ENCODE results near the gene AGRP. TPM values are rescaled to one million over a fixed set of nuclear protein-coding genes. Genes with fewer than 3 reads are reported as not detected.

AGRP gene
- total RNA-seq, 1 donor from 2014 or later = not detected

GRCh38 chr16:67449336-67449735 lies 34.0 kb downstream of the AGRP start:
- Mint-ChIP-seq H3K9me3 (ENCODE audit: unreplicated experiment) (no peaks in the 10 kb centered on the region), H3K27me3 (ENCODE audit: unreplicated experiment) (no peaks in the 10 kb centered on the region), H3K4me3 (ENCODE audit: unreplicated experiment) (no peak overlapping the region), H3K4me1 (ENCODE audit: unreplicated experiment) (peaks cover 16% of the 10 kb centered on the region), H3K27ac (ENCODE audit: unreplicated experiment) (no peak overlapping the region), H3K36me3 (ENCODE audit: unreplicated experiment) (peaks cover 16% of the 10 kb centered on the region)
- DNase-seq (ENCODE audit: extremely low spot score, unreplicated experiment) = no peak
- no peak for TF ChIP-seq CTCF (IDR thresholded peaks at IDR 0.05)

GRCh38 chr16:67448580-67448979 lies 34.8 kb downstream of the AGRP start:
- H3K9me3 Mint-ChIP-seq (ENCODE audit: unreplicated experiment) = no peaks in the 10 kb centered on the region
- no peak overlapping the region for H3K27ac Mint-ChIP-seq (ENCODE audit: unreplicated experiment)
- TF ChIP-seq CTCF (IDR thresholded peaks at IDR 0.05) = no peak
- peaks cover 12% of the 10 kb centered on the region for H3K4me1 Mint-ChIP-seq (ENCODE audit: unreplicated experiment)
- no peak for DNase-seq (ENCODE audit: extremely low spot score, unreplicated experiment)
- no peaks in the 10 kb centered on the region for H3K27me3 Mint-ChIP-seq (ENCODE audit: unreplicated experiment)
- H3K4me3 Mint-ChIP-seq (ENCODE audit: unreplicated experiment) = no peak overlapping the region
- H3K36me3 Mint-ChIP-seq (ENCODE audit: unreplicated experiment) = peaks cover 16% of the 10 kb centered on the region

- Mint-ChIP-seq H3K27ac (ENCODE audit: unreplicated experiment) (no peak overlapping the region), H3K36me3 (ENCODE audit: unreplicated experiment) (peaks cover 14% of the 10 kb centered on the region), H3K4me1 (ENCODE audit: unreplicated experiment) (peaks cover 12% of the 10 kb centered on the region), H3K27me3 (ENCODE audit: unreplicated experiment) (no peaks in the 10 kb centered on the region), H3K9me3 (ENCODE audit: unreplicated experiment) (no peaks in the 10 kb centered on the region), H3K4me3 (ENCODE audit: unreplicated experiment) (no peak overlapping the region)
- peak; percentile 42 for TF ChIP-seq CTCF (IDR thresholded peaks at IDR 0.05)
- DNase-seq (ENCODE audit: extremely low spot score, unreplicated experiment) = no peak
Measured at GRCh38 chr16:67447508-67448076, 35.8 kb downstream of the AGRP start.

GRCh38 chr16:67446968-67447507 lies 36.3 kb downstream of the AGRP start:
- H3K9me3 Mint-ChIP-seq (ENCODE audit: unreplicated experiment) = no peaks in the 10 kb centered on the region
- H3K27ac Mint-ChIP-seq (ENCODE audit: unreplicated experiment) = no peak overlapping the region
- H3K27me3 Mint-ChIP-seq (ENCODE audit: unreplicated experiment) = no peaks in the 10 kb centered on the region
- TF ChIP-seq CTCF (IDR thresholded peaks at IDR 0.05) = no peak
- H3K4me3 Mint-ChIP-seq (ENCODE audit: unreplicated experiment) = no peak overlapping the region
- H3K36me3 Mint-ChIP-seq (ENCODE audit: unreplicated experiment) = peaks cover 14% of the 10 kb centered on the region
- peaks cover 12% of the 10 kb centered on the region for H3K4me1 Mint-ChIP-seq (ENCODE audit: unreplicated experiment)
- no peak for DNase-seq (ENCODE audit: extremely low spot score, unreplicated experiment)

GRCh38 chr16:67445913-67446907 lies 37.1 kb downstream of the AGRP start:
- no peaks in the 10 kb centered on the region for H3K27me3 Mint-ChIP-seq (ENCODE audit: unreplicated experiment)
- peaks cover 16% of the 10 kb centered on the region for H3K4me1 Mint-ChIP-seq (ENCODE audit: unreplicated experiment)
- peaks cover 11% of the 10 kb centered on the region for H3K36me3 Mint-ChIP-seq (ENCODE audit: unreplicated experiment)
- no peaks in the 10 kb centered on the region for H3K9me3 Mint-ChIP-seq (ENCODE audit: unreplicated experiment)
- H3K27ac Mint-ChIP-seq (ENCODE audit: unreplicated experiment) = no peak overlapping the region
- H3K4me3 Mint-ChIP-seq (ENCODE audit: unreplicated experiment) = no peak overlapping the region
- TF ChIP-seq CTCF (IDR thresholded peaks at IDR 0.05) = no peak
- DNase-seq (ENCODE audit: extremely low spot score, unreplicated experiment) = no peak

All from osteocyte (in vitro differentiated cells).